HEK293 (cell line): Measurements from ENCODE around the gene LDHAL6B.

Experiments
- CTCF ChIA-PET: fragments of 350-600 bp; formaldehyde crosslinking; extraction: SDS; loops from one replicate; lab custom pipeline; 2021; ENCODE audit warnings: antibody characterized with exemption; lab: Yijun Ruan, JAX
- POLR2A ChIA-PET: fragments of 300-600 bp; formaldehyde crosslinking; extraction: SDS; loops from one replicate; lab custom pipeline; 2020; ENCODE audit warnings: antibody characterized with exemption, inconsistent platforms; lab: Yijun Ruan, JAX
- H3K27ac ChIP-seq: fragments of 200-500 bp; sonication (Bioruptor generic); 2 replicates; pipeline ENCODE4 v1.5.1; 2014; ENCODE audit warnings: low read depth, low read length, control low read depth, inconsistent platforms; ENCODE audit errors: extremely low read depth
- H3K36me3 ChIP-seq, 2 experiments: fragments of 200-500 bp in 1 of 2; sonication (Bioruptor generic) in 1 of 2; 1 replicate in 1 of 2; 2 replicates in 1 of 2; pipeline ENCODE4 v1.5.1; 2014 to 2017; ENCODE audit warnings: inconsistent platforms in 2 of 2, low read length in 2 of 2; ENCODE audit not compliant: control insufficient read depth in 2 of 2, insufficient read depth in 1 of 2
- H3K4me1 ChIP-seq: fragments of 200-500 bp; sonication (Bioruptor generic); 2 replicates; pipeline ENCODE4 v1.5.1; 2014; ENCODE audit warnings: mild to moderate bottlenecking, low read length, inconsistent platforms; ENCODE audit not compliant: control insufficient read depth, insufficient read depth
- H3K4me3 ChIP-seq: 2 replicates; pipeline ENCODE4 v1.5.1; 2011; ENCODE audit warnings: low read depth, mild to moderate bottlenecking, control low read depth, low read length, moderate library complexity
- H3K9me3 ChIP-seq: fragments of 200-500 bp; sonication (Bioruptor generic); 2 replicates; pipeline ENCODE4 v1.5.1; 2014; ENCODE audit warnings: low read depth, low read length, inconsistent platforms; ENCODE audit not compliant: control insufficient read depth, insufficient read depth
- SCRT2 ChIP-seq: fragments of 450-650 bp; formaldehyde crosslinking; IDR thresholded peaks from 2 replicates; pipeline ENCODE4 v1.5.1; 2016; ENCODE audit warnings: missing biosample characterization, missing genetic modification characterization
- TCF7L2 ChIP-seq: IDR thresholded peaks from 2 replicates; pipeline ENCODE4 v1.6.1; 2011; ENCODE audit warnings: low read depth, mild to moderate bottlenecking, inconsistent platforms, low read length, moderate library complexity, borderline replicate concordance
- ZBTB21 ChIP-seq: fragments of 450-650 bp; formaldehyde crosslinking; IDR thresholded peaks from 2 replicates; pipeline ENCODE4 v1.5.1; 2017; ENCODE audit warnings: missing biosample characterization, missing genetic modification characterization
- ZIC2 ChIP-seq: fragments of 450-650 bp; formaldehyde crosslinking; IDR thresholded peaks from 2 replicates; pipeline ENCODE4 v1.5.1; 2016; ENCODE audit warnings: missing biosample characterization, missing genetic modification characterization
- ZNF223 ChIP-seq: fragments of 450-650 bp; formaldehyde crosslinking; IDR thresholded peaks from 2 replicates; pipeline ENCODE4 v1.5.1; 2016; ENCODE audit warnings: missing biosample characterization, missing genetic modification characterization
- ZNF404 ChIP-seq: fragments of 450-650 bp; formaldehyde crosslinking; IDR thresholded peaks from 2 replicates; pipeline ENCODE4 v1.5.1; 2017; ENCODE audit warnings: missing biosample characterization, missing genetic modification characterization
- ZNF549 ChIP-seq: fragments of 450-650 bp; IDR thresholded peaks from 2 replicates; pipeline ENCODE4 v1.5.1; 2018; ENCODE audit warnings: missing biosample characterization, missing genetic modification characterization, mild to moderate bottlenecking, inconsistent platforms, moderate library complexity
- ZNF596 ChIP-seq: fragments of 450-650 bp; IDR thresholded peaks from 2 replicates; pipeline ENCODE4 v1.5.0; 2018; ENCODE audit warnings: missing biosample characterization, mild to moderate bottlenecking, missing genetic modification characterization, moderate library complexity
- ZNF664 ChIP-seq: fragments of 450-650 bp; formaldehyde crosslinking; IDR thresholded peaks from 2 replicates; pipeline ENCODE4 v1.5.1; 2016; ENCODE audit warnings: missing biosample characterization, missing genetic modification characterization
- ZNF830 ChIP-seq: fragments of 450-650 bp; IDR thresholded peaks from 2 replicates; pipeline ENCODE4 v1.5.0; 2018; ENCODE audit warnings: missing biosample characterization, missing genetic modification characterization, low read depth, mild to moderate bottlenecking, moderate library complexity
- ZNF843 ChIP-seq: fragments of 450-650 bp; formaldehyde crosslinking; IDR thresholded peaks from 2 replicates; pipeline ENCODE4 v1.5.1; 2016; ENCODE audit warnings: missing biosample characterization, missing genetic modification characterization
- TF ChIP-seq, protein P1 (sequence below): fragments of 450-650 bp; formaldehyde crosslinking; IDR thresholded peaks from 2 replicates; pipeline ENCODE4 v1.5.1; 2016; ENCODE audit warnings: missing biosample characterization, missing genetic modification characterization
- TF ChIP-seq, protein P2 (sequence below): fragments of 450-650 bp; formaldehyde crosslinking; IDR thresholded peaks from 2 replicates; pipeline ENCODE4 v1.5.1; 2016; ENCODE audit warnings: missing biosample characterization, missing genetic modification characterization, low read depth
- TF ChIP-seq, protein P3 (sequence below): fragments of 450-650 bp; formaldehyde crosslinking; IDR thresholded peaks from 2 replicates; pipeline ENCODE4 v1.5.1; 2017; ENCODE audit warnings: missing biosample characterization, missing genetic modification characterization
- TF ChIP-seq, protein P4 (sequence below): fragments of 450-650 bp; formaldehyde crosslinking; IDR thresholded peaks from 2 replicates; pipeline ENCODE4 v1.5.1; 2016; ENCODE audit warnings: missing biosample characterization, missing genetic modification characterization, borderline replicate concordance

LDHAL6B gene

DNA sequence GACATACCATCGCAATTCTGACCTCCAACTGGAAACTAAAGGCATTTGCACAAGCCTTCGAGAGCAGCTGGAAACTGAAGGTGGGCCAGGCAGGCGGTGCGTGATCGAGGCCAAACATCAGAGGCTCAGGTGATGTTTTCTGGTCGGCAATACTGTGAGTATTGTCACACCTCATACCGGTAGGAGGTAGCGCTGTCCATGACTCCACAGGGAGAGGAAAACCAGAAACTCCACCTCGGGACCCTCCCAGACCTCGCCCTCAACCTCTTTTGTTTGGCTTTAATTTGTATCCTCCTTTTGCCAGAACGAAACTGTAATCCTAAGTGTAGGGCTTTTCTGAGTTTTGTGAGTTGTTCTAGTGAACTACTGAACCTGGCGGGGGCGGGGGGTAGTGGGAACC, 43.6 kb downstream of the LDHAL6B start:
- ChIA-PET POLR2A (no interaction called here), CTCF (interaction anchor here (0.6 kb wide), 1 partner anchor 129 kb away, joined by 4 read pairs; no protein-coding TSS in a partner anchor)
- Histone ChIP-seq H3K4me1 (no peaks in the 10 kb centered on the region), H3K36me3 (no peaks in the 10 kb centered on the region; a peak in 1 of 3 replicates), H3K27ac (no peak overlapping the region), H3K4me3 (no peak overlapping the region), H3K9me3 (no peaks in the 10 kb centered on the region)
- no peak for TF ChIP-seq SCRT2 (tag by site-specific recombination)

DNA sequence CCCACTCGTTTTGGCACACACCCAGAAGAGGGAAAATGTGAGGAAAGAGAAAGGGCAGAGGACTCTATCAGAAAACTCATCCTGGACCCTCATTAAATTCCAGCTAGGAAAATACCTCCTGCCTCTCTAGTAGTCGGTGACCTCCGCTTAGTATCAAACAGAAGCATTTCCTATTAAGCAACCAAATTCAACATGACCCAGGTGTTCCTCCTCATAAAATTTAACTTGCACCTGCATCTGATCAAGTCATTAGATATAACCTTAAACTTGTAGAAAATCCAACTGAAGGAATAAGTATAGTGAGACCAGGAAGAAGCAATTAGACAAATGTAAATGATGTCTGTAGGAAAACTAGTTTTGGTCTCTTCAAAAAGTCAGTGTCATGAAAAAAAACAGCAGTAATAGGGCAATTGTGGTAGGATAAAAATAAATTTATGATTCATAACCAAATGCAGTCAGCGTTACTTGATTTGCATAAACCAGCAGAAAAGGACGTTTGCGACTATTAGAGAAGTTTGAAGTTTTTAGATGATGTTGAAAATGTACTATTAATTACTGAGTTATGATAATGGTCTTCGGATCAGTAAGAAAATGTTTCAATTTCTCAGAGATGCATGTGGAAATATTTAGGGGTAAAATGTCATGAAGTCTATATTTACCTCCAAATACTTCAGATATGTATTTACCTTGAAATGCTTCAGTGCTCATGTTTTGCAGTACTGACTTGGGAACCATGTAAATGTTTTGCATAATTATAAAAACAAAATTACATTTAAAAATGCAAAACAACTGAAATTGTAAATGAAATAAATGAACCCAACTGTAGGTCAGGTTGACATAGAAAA, 44.6 kb downstream of the LDHAL6B start:
- H3K4me3 ChIP-seq: no peak overlapping the region
- H3K4me1 ChIP-seq: 0 out of 2 replicates have a peak, but pooled peaks cover 2% of the 10 kb centered on the region
- H3K27ac ChIP-seq: no peak overlapping the region
- POLR2A ChIA-PET: no interaction called here
- TF ChIP-seq ZNF223 (tag by site-specific recombination): no peak
- TF ChIP-seq, protein P1, sequence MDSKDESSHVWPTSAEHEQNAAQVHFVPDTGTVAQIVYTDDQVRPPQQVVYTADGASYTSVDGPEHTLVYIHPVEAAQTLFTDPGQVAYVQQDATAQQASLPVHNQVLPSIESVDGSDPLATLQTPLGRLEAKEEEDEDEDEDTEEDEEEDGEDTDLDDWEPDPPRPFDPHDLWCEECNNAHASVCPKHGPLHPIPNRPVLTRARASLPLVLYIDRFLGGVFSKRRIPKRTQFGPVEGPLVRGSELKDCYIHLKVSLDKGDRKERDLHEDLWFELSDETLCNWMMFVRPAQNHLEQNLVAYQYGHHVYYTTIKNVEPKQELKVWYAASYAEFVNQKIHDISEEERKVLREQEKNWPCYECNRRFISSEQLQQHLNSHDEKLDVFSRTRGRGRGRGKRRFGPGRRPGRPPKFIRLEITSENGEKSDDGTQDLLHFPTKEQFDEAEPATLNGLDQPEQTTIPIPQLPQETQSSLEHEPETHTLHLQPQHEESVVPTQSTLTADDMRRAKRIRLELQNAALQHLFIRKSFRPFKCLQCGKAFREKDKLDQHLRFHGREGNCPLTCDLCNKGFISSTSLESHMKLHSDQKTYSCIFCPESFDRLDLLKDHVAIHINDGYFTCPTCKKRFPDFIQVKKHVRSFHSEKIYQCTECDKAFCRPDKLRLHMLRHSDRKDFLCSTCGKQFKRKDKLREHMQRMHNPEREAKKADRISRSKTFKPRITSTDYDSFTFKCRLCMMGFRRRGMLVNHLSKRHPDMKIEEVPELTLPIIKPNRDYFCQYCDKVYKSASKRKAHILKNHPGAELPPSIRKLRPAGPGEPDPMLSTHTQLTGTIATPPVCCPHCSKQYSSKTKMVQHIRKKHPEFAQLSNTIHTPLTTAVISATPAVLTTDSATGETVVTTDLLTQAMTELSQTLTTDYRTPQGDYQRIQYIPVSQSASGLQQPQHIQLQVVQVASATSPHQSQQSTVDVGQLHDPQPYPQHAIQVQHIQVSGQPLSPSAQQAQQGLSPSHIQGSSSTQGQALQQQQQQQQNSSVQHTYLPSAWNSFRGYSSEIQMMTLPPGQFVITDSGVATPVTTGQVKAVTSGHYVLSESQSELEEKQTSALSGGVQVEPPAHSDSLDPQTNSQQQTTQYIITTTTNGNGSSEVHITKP (tag by site-specific recombination): no peak
- TF ChIP-seq ZNF830 (tag by site-specific recombination): no peak
- TF ChIP-seq, protein P2, sequence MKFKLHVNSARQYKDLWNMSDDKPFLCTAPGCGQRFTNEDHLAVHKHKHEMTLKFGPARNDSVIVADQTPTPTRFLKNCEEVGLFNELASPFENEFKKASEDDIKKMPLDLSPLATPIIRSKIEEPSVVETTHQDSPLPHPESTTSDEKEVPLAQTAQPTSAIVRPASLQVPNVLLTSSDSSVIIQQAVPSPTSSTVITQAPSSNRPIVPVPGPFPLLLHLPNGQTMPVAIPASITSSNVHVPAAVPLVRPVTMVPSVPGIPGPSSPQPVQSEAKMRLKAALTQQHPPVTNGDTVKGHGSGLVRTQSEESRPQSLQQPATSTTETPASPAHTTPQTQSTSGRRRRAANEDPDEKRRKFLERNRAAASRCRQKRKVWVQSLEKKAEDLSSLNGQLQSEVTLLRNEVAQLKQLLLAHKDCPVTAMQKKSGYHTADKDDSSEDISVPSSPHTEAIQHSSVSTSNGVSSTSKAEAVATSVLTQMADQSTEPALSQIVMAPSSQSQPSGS (tag by site-specific recombination): no peak
- TF ChIP-seq, protein P3, sequence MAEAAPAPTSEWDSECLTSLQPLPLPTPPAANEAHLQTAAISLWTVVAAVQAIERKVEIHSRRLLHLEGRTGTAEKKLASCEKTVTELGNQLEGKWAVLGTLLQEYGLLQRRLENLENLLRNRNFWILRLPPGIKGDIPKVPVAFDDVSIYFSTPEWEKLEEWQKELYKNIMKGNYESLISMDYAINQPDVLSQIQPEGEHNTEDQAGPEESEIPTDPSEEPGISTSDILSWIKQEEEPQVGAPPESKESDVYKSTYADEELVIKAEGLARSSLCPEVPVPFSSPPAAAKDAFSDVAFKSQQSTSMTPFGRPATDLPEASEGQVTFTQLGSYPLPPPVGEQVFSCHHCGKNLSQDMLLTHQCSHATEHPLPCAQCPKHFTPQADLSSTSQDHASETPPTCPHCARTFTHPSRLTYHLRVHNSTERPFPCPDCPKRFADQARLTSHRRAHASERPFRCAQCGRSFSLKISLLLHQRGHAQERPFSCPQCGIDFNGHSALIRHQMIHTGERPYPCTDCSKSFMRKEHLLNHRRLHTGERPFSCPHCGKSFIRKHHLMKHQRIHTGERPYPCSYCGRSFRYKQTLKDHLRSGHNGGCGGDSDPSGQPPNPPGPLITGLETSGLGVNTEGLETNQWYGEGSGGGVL (tag by site-specific recombination): no peak
- TF ChIP-seq ZNF404 (tag by site-specific recombination): no peak
- CTCF ChIA-PET: no interaction called here
- H3K9me3 ChIP-seq: no peaks in the 10 kb centered on the region
- H3K36me3 ChIP-seq: no peaks in the 10 kb centered on the region; a peak in 1 of 3 replicates

DNA sequence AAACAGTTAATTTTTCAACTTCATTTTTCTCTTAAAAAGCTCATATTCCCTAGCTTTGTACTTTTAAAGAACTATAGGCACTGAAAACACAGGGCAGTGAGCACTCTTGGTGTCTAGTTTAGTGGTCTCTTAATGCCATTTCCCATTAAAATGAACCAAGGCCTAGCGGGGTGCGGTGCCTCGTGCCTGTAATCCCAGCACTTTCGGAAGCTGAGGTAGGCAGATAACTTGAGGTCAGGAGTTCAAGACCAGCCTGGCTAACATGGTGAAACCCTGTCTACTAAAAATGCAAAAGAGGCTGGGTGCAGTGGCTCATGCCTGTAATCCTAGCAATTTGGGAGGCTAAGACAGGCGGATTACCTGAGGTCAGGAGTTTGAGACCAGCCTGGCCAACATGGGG, 45.5 kb downstream of the LDHAL6B start:
- CTCF ChIA-PET: no interaction called here
- Histone ChIP-seq H3K4me3 (no peak overlapping the region), H3K4me1 (0 out of 2 replicates have a peak, but pooled peaks cover 2% of the 10 kb centered on the region), H3K36me3 (no peaks in the 10 kb centered on the region; a peak in 1 of 3 replicates), H3K9me3 (no peaks in the 10 kb centered on the region), H3K27ac (no peak overlapping the region)
- no peak for TF ChIP-seq TCF7L2
- TF ChIP-seq ZNF664 (tag by site-specific recombination): no peak
- no peak for TF ChIP-seq ZIC2
- TF ChIP-seq ZNF843 (tag by site-specific recombination): no peak
- TF ChIP-seq ZBTB21 (tag by site-specific recombination): no peak
- no peak for TF ChIP-seq ZNF596
- TF ChIP-seq ZNF549: no peak
- TF ChIP-seq, protein P4, sequence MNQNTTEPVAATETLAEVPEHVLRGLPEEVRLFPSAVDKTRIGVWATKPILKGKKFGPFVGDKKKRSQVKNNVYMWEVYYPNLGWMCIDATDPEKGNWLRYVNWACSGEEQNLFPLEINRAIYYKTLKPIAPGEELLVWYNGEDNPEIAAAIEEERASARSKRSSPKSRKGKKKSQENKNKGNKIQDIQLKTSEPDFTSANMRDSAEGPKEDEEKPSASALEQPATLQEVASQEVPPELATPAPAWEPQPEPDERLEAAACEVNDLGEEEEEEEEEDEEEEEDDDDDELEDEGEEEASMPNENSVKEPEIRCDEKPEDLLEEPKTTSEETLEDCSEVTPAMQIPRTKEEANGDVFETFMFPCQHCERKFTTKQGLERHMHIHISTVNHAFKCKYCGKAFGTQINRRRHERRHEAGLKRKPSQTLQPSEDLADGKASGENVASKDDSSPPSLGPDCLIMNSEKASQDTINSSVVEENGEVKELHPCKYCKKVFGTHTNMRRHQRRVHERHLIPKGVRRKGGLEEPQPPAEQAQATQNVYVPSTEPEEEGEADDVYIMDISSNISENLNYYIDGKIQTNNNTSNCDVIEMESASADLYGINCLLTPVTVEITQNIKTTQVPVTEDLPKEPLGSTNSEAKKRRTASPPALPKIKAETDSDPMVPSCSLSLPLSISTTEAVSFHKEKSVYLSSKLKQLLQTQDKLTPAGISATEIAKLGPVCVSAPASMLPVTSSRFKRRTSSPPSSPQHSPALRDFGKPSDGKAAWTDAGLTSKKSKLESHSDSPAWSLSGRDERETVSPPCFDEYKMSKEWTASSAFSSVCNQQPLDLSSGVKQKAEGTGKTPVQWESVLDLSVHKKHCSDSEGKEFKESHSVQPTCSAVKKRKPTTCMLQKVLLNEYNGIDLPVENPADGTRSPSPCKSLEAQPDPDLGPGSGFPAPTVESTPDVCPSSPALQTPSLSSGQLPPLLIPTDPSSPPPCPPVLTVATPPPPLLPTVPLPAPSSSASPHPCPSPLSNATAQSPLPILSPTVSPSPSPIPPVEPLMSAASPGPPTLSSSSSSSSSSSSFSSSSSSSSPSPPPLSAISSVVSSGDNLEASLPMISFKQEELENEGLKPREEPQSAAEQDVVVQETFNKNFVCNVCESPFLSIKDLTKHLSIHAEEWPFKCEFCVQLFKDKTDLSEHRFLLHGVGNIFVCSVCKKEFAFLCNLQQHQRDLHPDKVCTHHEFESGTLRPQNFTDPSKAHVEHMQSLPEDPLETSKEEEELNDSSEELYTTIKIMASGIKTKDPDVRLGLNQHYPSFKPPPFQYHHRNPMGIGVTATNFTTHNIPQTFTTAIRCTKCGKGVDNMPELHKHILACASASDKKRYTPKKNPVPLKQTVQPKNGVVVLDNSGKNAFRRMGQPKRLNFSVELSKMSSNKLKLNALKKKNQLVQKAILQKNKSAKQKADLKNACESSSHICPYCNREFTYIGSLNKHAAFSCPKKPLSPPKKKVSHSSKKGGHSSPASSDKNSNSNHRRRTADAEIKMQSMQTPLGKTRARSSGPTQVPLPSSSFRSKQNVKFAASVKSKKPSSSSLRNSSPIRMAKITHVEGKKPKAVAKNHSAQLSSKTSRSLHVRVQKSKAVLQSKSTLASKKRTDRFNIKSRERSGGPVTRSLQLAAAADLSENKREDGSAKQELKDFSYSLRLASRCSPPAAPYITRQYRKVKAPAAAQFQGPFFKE (tag by site-specific recombination): no peak
- POLR2A ChIA-PET: interaction anchor here (0.6 kb wide), 1 partner anchor 316 kb away, joined by 5 read pairs; no protein-coding TSS in a partner anchor
